DOHH2 (cell line): ENCODE results near the gene PDE4B.

Source experiments
- H3F3A ChIP-seq: fragments of 200-600 bp; sonication (generic), shearing (Covaris generic); 2 replicates; pipeline ENCODE4 v1.6.0; 2016; ENCODE audit warnings: antibody characterized with exemption, mild to moderate bottlenecking; ENCODE audit not compliant: control insufficient read depth, insufficient read depth
- H3K27ac ChIP-seq: fragments of 200-600 bp; sonication (generic); 2 replicates; pipeline ENCODE4 v1.5.1; 2014; ENCODE audit warnings: low read depth, mild to moderate bottlenecking, low read length, moderate library complexity
- H3K27me3 ChIP-seq: fragments of 200-600 bp; sonication (generic); 2 replicates; pipeline ENCODE4 v1.6.1; 2014; ENCODE audit warnings: mild to moderate bottlenecking, low read length, mixed read lengths; ENCODE audit not compliant: control insufficient read depth
- H3K36me3 ChIP-seq: fragments of 200-600 bp; sonication (generic); 2 replicates; pipeline ENCODE4 v1.6.1; 2014; ENCODE audit warnings: mild to moderate bottlenecking, low read length, moderate library complexity, mixed read lengths; ENCODE audit not compliant: control insufficient read depth
- H3K4me1 ChIP-seq: fragments of 200-600 bp; sonication (generic); 2 replicates; pipeline ENCODE4 v1.6.1; 2014; ENCODE audit warnings: mild to moderate bottlenecking, low read length, mixed read lengths; ENCODE audit not compliant: control insufficient read depth
- H3K4me2 ChIP-seq: fragments of 200-600 bp; sonication (generic); 2 replicates; pipeline ENCODE4 v1.6.0; 2014; ENCODE audit warnings: mild to moderate bottlenecking, low read length, moderate library complexity
- H3K4me3 ChIP-seq: fragments of 200-600 bp; sonication (generic); 2 replicates; pipeline ENCODE4 v1.5.1; 2014; ENCODE audit warnings: mild to moderate bottlenecking, low read length, mixed read lengths
- H3K79me2 ChIP-seq: fragments of 200-600 bp; sonication (generic); 2 replicates; pipeline ENCODE4 v1.6.1; 2014; ENCODE audit warnings: mild to moderate bottlenecking, low read length, mixed read lengths; ENCODE audit not compliant: control insufficient read depth
- H3K9me2 ChIP-seq: fragments of 200-600 bp; sonication (generic); replicated peaks from 2 replicates; pipeline ENCODE4 v1.6.1; 2014; ENCODE audit warnings: mild to moderate bottlenecking, low read length, mixed read lengths; ENCODE audit not compliant: control insufficient read depth
- H3K9me3 ChIP-seq: fragments of 200-600 bp; sonication (generic); 2 replicates; pipeline ENCODE4 v1.6.1; 2014; ENCODE audit warnings: antibody characterized with exemption, low read length, mixed read lengths; ENCODE audit not compliant: control insufficient read depth, insufficient read depth
- H4K20me1 ChIP-seq: fragments of 200-600 bp; sonication (generic); 2 replicates; pipeline ENCODE4 v1.6.0; 2014; ENCODE audit warnings: low read depth, mild to moderate bottlenecking, antibody characterized with exemption, low read length, moderate library complexity; ENCODE audit not compliant: control insufficient read depth, insufficient read depth
- EZH2phosphoT487 ChIP-seq: fragments of 200-600 bp; sonication (generic); IDR thresholded peaks from 2 replicates; pipeline ENCODE4 v1.6.1; 2017; ENCODE audit warnings: borderline replicate concordance, mild to moderate bottlenecking, antibody characterized with exemption, low read length, moderate library complexity, mixed read lengths
- TF ChIP-seq, protein P1 (sequence below): fragments of 200-600 bp; sonication (generic); IDR thresholded peaks from one replicate; pipeline ENCODE4 v1.5.1; 2014; ENCODE audit warnings: antibody characterized with exemption, mild to moderate bottlenecking, low read depth, low read length; ENCODE audit not compliant: poor library complexity, severe bottlenecking

The PDE4B gene

GRCh38 chr1:65791396-65791795 is 1.3 kb upstream of the PDE4B start:
- H3K36me3 ChIP-seq, result no peaks in the 10 kb centered on the region
- no peaks in the 10 kb centered on the region for H3K27me3 ChIP-seq
- no peak overlapping the region for H3K4me3 ChIP-seq
- H4K20me1 ChIP-seq, result no peaks in the 10 kb centered on the region
- no peaks in the 10 kb centered on the region for H3K4me1 ChIP-seq
- H3K27ac ChIP-seq, result no peak overlapping the region
- H3K4me2 ChIP-seq, result no peak overlapping the region
- H3K9me2 ChIP-seq, result no peaks in the 10 kb centered on the region
- no peaks in the 10 kb centered on the region for H3K79me2 ChIP-seq
- H3K9me3 ChIP-seq, result no peaks in the 10 kb centered on the region
- TF ChIP-seq, protein P1, sequence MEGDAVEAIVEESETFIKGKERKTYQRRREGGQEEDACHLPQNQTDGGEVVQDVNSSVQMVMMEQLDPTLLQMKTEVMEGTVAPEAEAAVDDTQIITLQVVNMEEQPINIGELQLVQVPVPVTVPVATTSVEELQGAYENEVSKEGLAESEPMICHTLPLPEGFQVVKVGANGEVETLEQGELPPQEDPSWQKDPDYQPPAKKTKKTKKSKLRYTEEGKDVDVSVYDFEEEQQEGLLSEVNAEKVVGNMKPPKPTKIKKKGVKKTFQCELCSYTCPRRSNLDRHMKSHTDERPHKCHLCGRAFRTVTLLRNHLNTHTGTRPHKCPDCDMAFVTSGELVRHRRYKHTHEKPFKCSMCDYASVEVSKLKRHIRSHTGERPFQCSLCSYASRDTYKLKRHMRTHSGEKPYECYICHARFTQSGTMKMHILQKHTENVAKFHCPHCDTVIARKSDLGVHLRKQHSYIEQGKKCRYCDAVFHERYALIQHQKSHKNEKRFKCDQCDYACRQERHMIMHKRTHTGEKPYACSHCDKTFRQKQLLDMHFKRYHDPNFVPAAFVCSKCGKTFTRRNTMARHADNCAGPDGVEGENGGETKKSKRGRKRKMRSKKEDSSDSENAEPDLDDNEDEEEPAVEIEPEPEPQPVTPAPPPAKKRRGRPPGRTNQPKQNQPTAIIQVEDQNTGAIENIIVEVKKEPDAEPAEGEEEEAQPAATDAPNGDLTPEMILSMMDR, result no peak
- TF ChIP-seq EZH2phosphoT487, result no peak
- H3F3A ChIP-seq, result no peaks in the 10 kb centered on the region

DNA sequence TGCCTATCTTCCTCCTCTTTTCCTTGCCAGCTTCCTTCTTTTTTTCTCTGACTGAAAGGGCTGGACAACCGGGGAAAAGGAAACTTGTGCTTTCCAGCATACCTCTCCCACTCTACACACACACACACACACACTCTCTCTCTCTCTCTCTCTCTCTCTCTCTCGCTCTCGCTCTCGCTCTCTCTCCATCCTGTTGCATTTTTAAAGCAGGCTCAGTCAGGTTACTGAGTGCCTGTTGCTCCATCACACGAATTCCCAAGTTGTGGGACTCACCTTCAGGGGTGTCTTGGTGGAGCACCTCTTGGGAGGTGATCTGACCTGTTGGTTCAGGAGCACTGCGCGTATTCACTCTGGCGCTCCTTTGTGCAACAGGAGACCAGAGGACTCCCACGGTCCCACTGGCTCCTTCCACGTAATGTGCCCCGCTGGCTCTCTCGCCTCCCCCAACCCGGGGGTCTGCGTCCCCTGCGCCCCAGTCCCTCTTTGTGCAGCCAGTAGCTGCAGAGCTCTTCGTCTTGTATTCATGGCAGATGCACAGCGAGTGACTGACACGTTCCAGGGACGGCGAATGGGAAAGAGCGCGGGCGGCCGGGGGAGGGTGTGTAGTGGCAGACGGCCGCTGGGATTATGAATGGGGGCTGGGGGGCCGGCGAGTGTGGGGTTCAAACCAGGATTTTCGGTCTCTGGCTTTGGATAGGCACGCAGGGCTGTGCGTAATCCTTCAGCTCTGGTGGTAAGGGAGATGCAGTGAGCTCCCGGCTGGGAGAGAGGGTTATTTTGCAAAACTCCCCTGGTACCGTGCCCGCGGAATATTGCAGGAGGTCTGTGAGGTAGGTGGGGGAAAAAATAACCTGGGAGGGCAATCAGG is 660 bp upstream of the PDE4B start:
- no peaks in the 10 kb centered on the region for H3K9me3 ChIP-seq
- no peaks in the 10 kb centered on the region for H4K20me1 ChIP-seq
- no peaks in the 10 kb centered on the region for H3F3A ChIP-seq
- H3K4me3 ChIP-seq, result no peak overlapping the region
- no peaks in the 10 kb centered on the region for H3K9me2 ChIP-seq
- no peaks in the 10 kb centered on the region for H3K27me3 ChIP-seq
- no peaks in the 10 kb centered on the region for H3K36me3 ChIP-seq
- H3K79me2 ChIP-seq, result no peaks in the 10 kb centered on the region
- no peak overlapping the region for H3K4me2 ChIP-seq
- no peak for TF ChIP-seq EZH2phosphoT487
- TF ChIP-seq, protein P1, result no peak
- H3K27ac ChIP-seq, result no peak overlapping the region
- no peaks in the 10 kb centered on the region for H3K4me1 ChIP-seq

GRCh38 chr1:65793359-65793732 is 651 bp downstream of the PDE4B start:
- no peak overlapping the region for H3K27ac ChIP-seq
- no peak overlapping the region for H3K4me3 ChIP-seq
- H3K79me2 ChIP-seq, result no peaks in the 10 kb centered on the region
- no peaks in the 10 kb centered on the region for H3K36me3 ChIP-seq
- H4K20me1 ChIP-seq, result no peaks in the 10 kb centered on the region
- no peak overlapping the region for H3K4me2 ChIP-seq
- H3F3A ChIP-seq, result no peaks in the 10 kb centered on the region
- no peaks in the 10 kb centered on the region for H3K9me3 ChIP-seq
- no peaks in the 10 kb centered on the region for H3K9me2 ChIP-seq
- no peaks in the 10 kb centered on the region for H3K27me3 ChIP-seq
- no peak for TF ChIP-seq EZH2phosphoT487
- H3K4me1 ChIP-seq, result no peaks in the 10 kb centered on the region

DNA sequence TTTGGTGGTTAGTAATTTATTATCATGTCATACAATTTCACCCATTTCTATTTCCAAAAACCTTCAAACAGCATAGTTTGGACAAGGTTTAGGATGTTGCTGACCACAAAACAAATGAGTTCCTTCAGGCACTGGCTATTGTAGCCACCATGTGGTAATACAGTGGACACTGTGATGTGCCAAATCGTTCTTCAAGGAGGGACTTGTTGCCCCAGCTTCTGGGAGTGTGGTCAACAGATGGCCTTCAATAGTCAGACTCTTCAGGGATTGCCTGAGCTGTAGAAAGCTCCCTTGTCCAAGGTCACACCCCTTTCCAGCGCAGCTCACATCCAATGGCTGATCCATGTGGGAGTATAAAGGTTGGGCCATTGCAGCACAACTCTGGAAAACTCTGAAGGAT is 2.6 kb downstream of the PDE4B start:
- no peaks in the 10 kb centered on the region for H3K9me2 ChIP-seq
- no peaks in the 10 kb centered on the region for H3F3A ChIP-seq
- no peaks in the 10 kb centered on the region for H4K20me1 ChIP-seq
- no peak overlapping the region for H3K4me2 ChIP-seq
- no peaks in the 10 kb centered on the region for H3K36me3 ChIP-seq
- no peaks in the 10 kb centered on the region for H3K79me2 ChIP-seq
- H3K27ac ChIP-seq, result no peak overlapping the region
- no peak overlapping the region for H3K4me3 ChIP-seq
- no peaks in the 10 kb centered on the region for H3K4me1 ChIP-seq
- H3K9me3 ChIP-seq, result no peaks in the 10 kb centered on the region
- no peak for TF ChIP-seq EZH2phosphoT487
- TF ChIP-seq, protein P1, result no peak
- no peaks in the 10 kb centered on the region for H3K27me3 ChIP-seq
